Bronchial epithelial cell (primary cell): Measurements from ENCODE around the gene TAP2. TPM values are rescaled to one million over a fixed set of nuclear protein-coding genes. Genes with fewer than 3 reads are reported as not detected.

Source experiments
- DNase-seq: peaks from one replicate; pipeline ENCODE4 v3.0.0-alpha.2; 2010; ENCODE audit warnings: low read depth
- FAIRE-seq: peaks from 2 replicates; lab custom pipeline; 2011; peaks lifted over from hg19 to GRCh38; lab: Jason Lieb, UNC
- H3K27me3 ChIP-seq: 2 replicates; pipeline ENCODE4 v1.5.1; 2011; ENCODE audit warnings: low read length; ENCODE audit not compliant: control insufficient read depth, insufficient read depth
- H3K36me3 ChIP-seq: 2 replicates; pipeline ENCODE4 v1.5.1; 2011; ENCODE audit warnings: low read length; ENCODE audit not compliant: control insufficient read depth, insufficient read depth
- H3K4me3 ChIP-seq: 2 replicates; pipeline ENCODE4 v1.5.1; 2011; ENCODE audit warnings: mild to moderate bottlenecking, low read depth, low read length, control low read depth
- CTCF ChIP-seq: IDR thresholded peaks from 2 replicates; pipeline ENCODE4 v1.5.1; 2011; ENCODE audit warnings: mild to moderate bottlenecking, moderate library complexity, low read length, control low read depth, inconsistent platforms; ENCODE audit not compliant: insufficient read depth, severe bottlenecking
- total RNA-seq: library from RNA; depleted of rRNA; stranded (reverse); fragments of >200 nt; gene quantifications from 2 replicates; pipeline ENCODE4 v1.2.1, GENCODE V29; 2014

TAP2 gene
- total RNA-seq, 1 donor from 2014 or later: 25.0 TPM

GRCh38 chr6:32867022-32867477 lies 28.5 kb upstream of the TAP2 start:
- peaks cover 4% of the 10 kb centered on the region for H3K27me3 ChIP-seq
- no peaks in the 10 kb centered on the region for H3K36me3 ChIP-seq
- H3K4me3 ChIP-seq: no peak overlapping the region
- DNase-seq (no peak), FAIRE-seq (no peak)
- no peak for TF ChIP-seq CTCF

- Histone ChIP-seq H3K4me3 (no peak overlapping the region), H3K27me3 (peaks cover 4% of the 10 kb centered on the region), H3K36me3 (no peaks in the 10 kb centered on the region)
- FAIRE-seq (no peak), DNase-seq (no peak)
- TF ChIP-seq CTCF: no peak
Measured at GRCh38 chr6:32865724-32866443, 27.3 kb upstream of the TAP2 start.

GRCh38 chr6:32862725-32863124 lies 24.2 kb upstream of the TAP2 start:
- no peak for TF ChIP-seq CTCF
- Histone ChIP-seq H3K4me3 (no peak overlapping the region), H3K27me3 (no peaks in the 10 kb centered on the region), H3K36me3 (no peaks in the 10 kb centered on the region)
- no peak for FAIRE-seq
- no peak for DNase-seq

- FAIRE-seq (no peak), DNase-seq (no peak)
- Histone ChIP-seq H3K4me3 (no peak overlapping the region), H3K27me3 (no peaks in the 10 kb centered on the region), H3K36me3 (no peaks in the 10 kb centered on the region)
- no peak for TF ChIP-seq CTCF
Measured at GRCh38 chr6:32860674-32861073, 22.1 kb upstream of the TAP2 start.

- no peaks in the 10 kb centered on the region for H3K36me3 ChIP-seq
- DNase-seq: no peak
- no peak for TF ChIP-seq CTCF
- H3K4me3 ChIP-seq: no peak overlapping the region
- no peaks in the 10 kb centered on the region for H3K27me3 ChIP-seq
- no peak for FAIRE-seq
Measured at GRCh38 chr6:32858194-32858593, 19.7 kb upstream of the TAP2 start.
